Esophagus muscularis mucosa (tissue), 4 donors: ENCODE data around the gene TMEM158. TPM values are rescaled to one million over a fixed set of nuclear protein-coding genes. Genes with fewer than 3 reads are reported as not detected.

Source experiments
- DNase-seq: peaks from one replicate; pipeline ENCODE4 v3.0.0-alpha.2; 2017; ENCODE audit errors: extremely low spot score
- H3K27ac ChIP-seq, 4 donors: fragments of 200-600 bp; sonication (generic); replicated peaks in 1 of 4; 1 replicate in 3 of 4; 2 replicates in 1 of 4; pipeline ENCODE4 v1.5.1; 2016 to 2019; ENCODE audit warnings: mild to moderate bottlenecking in 1 of 4
- H3K27me3 ChIP-seq, 4 donors: fragments of 200-600 bp; sonication (generic); one replicate each; pipeline versions ENCODE4 v1.5.1 to v1.6.0; 2016 to 2019
- H3K36me3 ChIP-seq, 4 donors: fragments of 200-600 bp; sonication (generic); one replicate each; pipeline ENCODE4 v1.5.1; 2016 to 2019
- H3K4me1 ChIP-seq, 4 donors: fragments of 200-600 bp; sonication (generic); one replicate each; pipeline ENCODE4 v1.5.1; 2016 to 2019
- H3K4me3 ChIP-seq, 4 donors: fragments of 200-600 bp; sonication (generic); 1 replicate in 2 of 4; 2 replicates in 2 of 4; pipeline ENCODE4 v1.5.1; 2016 to 2019; ENCODE audit warnings: mild to moderate bottlenecking in 4 of 4, moderate library complexity in 1 of 4
- H3K9me3 ChIP-seq, 4 donors: fragments of 200-600 bp; sonication (generic); 1 replicate in 3 of 4; 2 replicates in 1 of 4; pipeline ENCODE4 v1.5.1; 2016 to 2019
- CTCF ChIP-seq, 3 experiments: fragments of 200-600 bp in 2 of 3; fragments of 450-650 bp in 1 of 3; sonication (generic) in 2 of 3; IDR thresholded peaks; one replicate each; pipeline ENCODE4 v1.5.1; 2017 to 2019; ENCODE audit warnings: antibody characterized with exemption in 3 of 3, mild to moderate bottlenecking in 2 of 3, moderate library complexity in 1 of 3
- EP300 ChIP-seq: sonication (generic); formaldehyde crosslinking; IDR thresholded peaks from one replicate; pipeline ENCODE4 v1.6.1; 2017; ENCODE audit warnings: antibody characterized with exemption
- POLR2A ChIP-seq: fragments of 450-650 bp; IDR thresholded peaks from one replicate; pipeline ENCODE4 v1.6.1; 2017; ENCODE audit warnings: antibody characterized with exemption, moderate library complexity, mild to moderate bottlenecking, low read depth
- POLR2AphosphoS5 ChIP-seq, 2 donors: sonication (generic); formaldehyde crosslinking; IDR thresholded peaks; one replicate each; pipeline ENCODE4 v1.6.1; 2017; ENCODE audit warnings: antibody characterized with exemption in 2 of 2
- WGBS: methylation state at CpG from one replicate; pipeline ENCODE4 v1.1.5; 2018; 5-methylcytosine and 5-hydroxymethylcytosine counted together
- intact Hi-C: fragments of 100-400 bp; cut with DNase I; formaldehyde crosslinking; loops from one replicate; pipeline ENCODE4 v1.15.1; 2023
- total RNA-seq, 4 donors: library from RNA; depleted of rRNA; stranded (reverse); fragments of >200 nt; gene quantifications; one replicate each; pipeline versions ENCODE4 v1.1.0 to v1.2.1, GENCODE V29; 2016

Gene TMEM158
- total RNA-seq, 4 donors from 2014 or later: 1.2 to 6.4 (median 2.3) TPM

- 70% methylated on average over 2 of the region's 2 CpGs for WGBS
- Histone ChIP-seq H3K9me3 (no peaks in the 10 kb centered on the region), H3K4me3 (no peak overlapping the region), H3K36me3 (no peaks in the 10 kb centered on the region), H3K27ac (no peak overlapping the region), H3K27me3 (peaks cover 0 to 19% (median 0%) of the 10 kb centered on the region in 4 donors), H3K4me1 (no peaks in the 10 kb centered on the region)
- TF ChIP-seq POLR2A: no peak
- no peak for TF ChIP-seq POLR2AphosphoS5 (IDR thresholded peaks at IDR 0.05)
- no peak for TF ChIP-seq CTCF (IDR thresholded peaks at IDR 0.05)
- TF ChIP-seq EP300: no peak
- intact Hi-C loops: no loop called here
- DNase-seq: no peak
Measured at GRCh38 chr3:45236964-45237363, 10.9 kb upstream of the TMEM158 start.

- Histone ChIP-seq H3K27me3 (peaks cover 0 to 16% (median 0%) of the 10 kb centered on the region in 4 donors), H3K27ac (no peak overlapping the region), H3K36me3 (no peaks in the 10 kb centered on the region), H3K4me1 (no peaks in the 10 kb centered on the region), H3K9me3 (no peaks in the 10 kb centered on the region), H3K4me3 (no peak overlapping the region)
- no peak for DNase-seq
- WGBS: 90% methylated on average over 2 of the region's 2 CpGs
- TF ChIP-seq CTCF (IDR thresholded peaks at IDR 0.05): no peak
- TF ChIP-seq EP300: no peak
- intact Hi-C loops: no loop called here
Measured at GRCh38 chr3:45235409-45235808, 9.3 kb upstream of the TMEM158 start.

- H3K27ac ChIP-seq: no peak overlapping the region
- intact Hi-C loops: no loop called here
- no peak for DNase-seq
Measured at GRCh38 chr3:45234250-45234649, 8.2 kb upstream of the TMEM158 start.

GRCh38 chr3:45232521-45232920 is 6.4 kb upstream of the TMEM158 start:
- no peaks in the 10 kb centered on the region for H3K9me3 ChIP-seq
- H3K36me3 ChIP-seq: no peaks in the 10 kb centered on the region
- intact Hi-C loops: no loop called here
- TF ChIP-seq EP300 (no peak), POLR2A (no peak), CTCF (IDR thresholded peaks at IDR 0.05) (no peak), POLR2AphosphoS5 (IDR thresholded peaks at IDR 0.05) (no peak)
- H3K27ac ChIP-seq: no peak overlapping the region
- DNase-seq: no peak
- no peak overlapping the region for H3K4me3 ChIP-seq
- peaks cover 0 to 12% (median 0%) of the 10 kb centered on the region in 4 donors for H3K27me3 ChIP-seq
- no peaks in the 10 kb centered on the region for H3K4me1 ChIP-seq

More at GRCh38 chr3:45234250-45234649, 8.2 kb upstream of the TMEM158 start:
- 96% methylated on average over 1 of the region's 1 CpG for WGBS
- H3K4me1 ChIP-seq: no peaks in the 10 kb centered on the region
- TF ChIP-seq EP300 (no peak), CTCF (IDR thresholded peaks at IDR 0.05) (no peak), POLR2AphosphoS5 (IDR thresholded peaks at IDR 0.05) (no peak), POLR2A (no peak)
- no peaks in the 10 kb centered on the region for H3K36me3 ChIP-seq
- H3K9me3 ChIP-seq: no peaks in the 10 kb centered on the region
- peaks cover 0 to 13% (median 0%) of the 10 kb centered on the region in 4 donors for H3K27me3 ChIP-seq
- H3K4me3 ChIP-seq: no peak overlapping the region

GRCh38 chr3:45227946-45228345 is 1.9 kb upstream of the TMEM158 start:
- intact Hi-C loops: no loop called here
- 91% methylated on average over 6 of the region's 6 CpGs for WGBS
- Histone ChIP-seq H3K4me3 (no peak overlapping the region), H3K36me3 (no peaks in the 10 kb centered on the region), H3K27ac (no peak overlapping the region), H3K9me3 (no peaks in the 10 kb centered on the region), H3K27me3 (peaks cover 0 to 32% (median 0%) of the 10 kb centered on the region in 4 donors), H3K4me1 (peaks cover 10 to 24% (median 18%) of the 10 kb centered on the region in 4 donors)
- TF ChIP-seq POLR2AphosphoS5 (IDR thresholded peaks at IDR 0.05) (no peak), EP300 (no peak), CTCF (IDR thresholded peaks at IDR 0.05) (no peak), POLR2A (no peak)
- no peak for DNase-seq
